GM19395 (cell line): Measurements from ENCODE around the gene CAPN11.

ENCODE experiments used
- ATAC-seq: cut with Tn5 transposase; IDR thresholded peaks from one replicate; pipeline ENCODE4 v1.9.1; 2021; ENCODE audit warnings: mild to moderate bottlenecking, moderate library complexity; ENCODE audit not compliant: unreplicated experiment

CAPN11 gene

GRCh38 chr6:44152109-44152461 is 6.5 kb upstream of the CAPN11 start:
- ATAC-seq, result peak; percentile 22

- ATAC-seq, result no peak
Measured at GRCh38 chr6:44152533-44152932, 6.1 kb upstream of the CAPN11 start.

- ATAC-seq, result no peak
Measured at GRCh38 chr6:44154067-44154466, 4.6 kb upstream of the CAPN11 start.

GRCh38 chr6:44156494-44157151 is 2.0 kb upstream of the CAPN11 start:
- no peak for ATAC-seq

GRCh38 chr6:44157152-44157521 is 1.5 kb upstream of the CAPN11 start:
- ATAC-seq, result no peak

GRCh38 chr6:44161997-44162338 is 3.3 kb downstream of the CAPN11 start:
- ATAC-seq, result no peak

- no peak for ATAC-seq
Measured at GRCh38 chr6:44162876-44163625, 4.4 kb downstream of the CAPN11 start.

GRCh38 chr6:44166116-44166515 is 7.5 kb downstream of the CAPN11 start:
- no peak for ATAC-seq

- no peak for ATAC-seq
Measured at GRCh38 chr6:44166591-44167184, 8.1 kb downstream of the CAPN11 start.

GRCh38 chr6:44167567-44167966 is 8.9 kb downstream of the CAPN11 start:
- no peak for ATAC-seq

- no peak for ATAC-seq
Measured at GRCh38 chr6:44169154-44169553, 10.5 kb downstream of the CAPN11 start.

- ATAC-seq, result no peak
Measured at GRCh38 chr6:44169886-44170570, 11.4 kb downstream of the CAPN11 start.

GRCh38 chr6:44171899-44172546 is 13.4 kb downstream of the CAPN11 start:
- no peak for ATAC-seq

- peak; percentile 72 for ATAC-seq
Measured at GRCh38 chr6:44172731-44173500, 14.3 kb downstream of the CAPN11 start.

GRCh38 chr6:44176130-44176761 is 17.6 kb downstream of the CAPN11 start:
- ATAC-seq, result no peak

GRCh38 chr6:44176762-44177509 is 18.3 kb downstream of the CAPN11 start:
- ATAC-seq, result peak; percentile 59

GRCh38 chr6:44177691-44178423 is 19.2 kb downstream of the CAPN11 start:
- ATAC-seq, result no peak

- ATAC-seq, result no peak
Measured at GRCh38 chr6:44178424-44179071, 19.9 kb downstream of the CAPN11 start.
